Omental fat pad (tissue), 4 donors: Measurements from ENCODE around the gene EEPD1. TPM values are rescaled to one million over a fixed set of nuclear protein-coding genes. Genes with fewer than 3 reads are reported as not detected.

Source experiments
- ATAC-seq: fragments of 150-250 bp; one replicate; pipeline ENCODE4 v1.9.1; 2016; ENCODE audit warnings: mild to moderate bottlenecking, moderate library complexity; ENCODE audit not compliant: low FRiP score
- DNase-seq: peaks from one replicate; pipeline ENCODE4 v3.0.0-alpha.2; 2019; ENCODE audit warnings: low spot score
- CTCF ChIP-seq, 3 donors: fragments of 450-650 bp; IDR thresholded peaks; one replicate each; pipeline ENCODE4 v1.5.1; 2016 to 2017; ENCODE audit warnings: antibody characterized with exemption in 3 of 3, mild to moderate bottlenecking in 3 of 3, moderate library complexity in 2 of 3
- total RNA-seq, 4 donors: library from RNA; depleted of rRNA; stranded (reverse); fragments of >200 nt; gene quantifications; one replicate each; pipeline ENCODE4 v1.1.0, GENCODE V29; 2016

The EEPD1 gene
- total RNA-seq, 4 donors from 2014 or later: 6.5 to 23.0 (median 20.1) TPM

GRCh38 chr7:36157527-36158320 is 4.7 kb downstream of the EEPD1 start:
- ATAC-seq: no peak
- TF ChIP-seq CTCF (IDR thresholded peaks at IDR 0.05): no peak
- DNase-seq: no peak

GRCh38 chr7:36158321-36158605 is 5.2 kb downstream of the EEPD1 start:
- no peak for TF ChIP-seq CTCF (IDR thresholded peaks at IDR 0.05)
- DNase-seq (no peak), ATAC-seq (no peak)

- DNase-seq (no peak), ATAC-seq (no peak)
- no peak for TF ChIP-seq CTCF (IDR thresholded peaks at IDR 0.05)
Measured at GRCh38 chr7:36159618-36160017, 6.6 kb downstream of the EEPD1 start.

- TF ChIP-seq CTCF (IDR thresholded peaks at IDR 0.05): no peak
- ATAC-seq (no peak), DNase-seq (no peak)
Measured at GRCh38 chr7:36160313-36160712, 7.3 kb downstream of the EEPD1 start.

GRCh38 chr7:36161996-36162395 is 8.9 kb downstream of the EEPD1 start:
- ATAC-seq: no peak
- TF ChIP-seq CTCF (IDR thresholded peaks at IDR 0.05): no peak
- no peak for DNase-seq

- no peak for ATAC-seq
Measured at GRCh38 chr7:36165059-36165458, 12.0 kb downstream of the EEPD1 start.

More at GRCh38 chr7:36165059-36165458, 12.0 kb downstream of the EEPD1 start:
- DNase-seq: no peak
- no peak for TF ChIP-seq CTCF (IDR thresholded peaks at IDR 0.05)
